ENCODE results near the gene PLCB4. TPM values are rescaled to one million over a fixed set of nuclear protein-coding genes. Genes with fewer than 3 reads are reported as not detected.

Gene PLCB4
- polyA plus RNA-seq, 1 of the 3 experiments (the other 2 are of a cell fraction) = 5.5 TPM

GRCh38 chr20:9447182-9447581, 378.3 kb downstream of the PLCB4 start:
- no peak for DNase-seq
- no peaks in the 10 kb centered on the region for H3K79me2 ChIP-seq (ENCODE audit: insufficient read depth)
- no peaks in the 10 kb centered on the region for H3K9me2 ChIP-seq
- no peak overlapping the region for H3K9ac ChIP-seq
- H3F3A ChIP-seq (replicated peaks; ENCODE audit: insufficient read depth) = no peaks in the 10 kb centered on the region
- H3K27ac ChIP-seq (ENCODE audit: low read depth in 2 of 2, low read length in 1 of 2) = no peak overlapping the region
- CTCF ChIA-PET = interaction anchor here (0.8 to 1.5 kb wide), 4 partner anchors 39 to 170 kb away, joined by 3 to 10 read pairs (median 4); no protein-coding TSS in a partner anchor
- peaks cover 0 to 3% of the 10 kb centered on the region in 2 experiments; a peak in 2 of 4 replicates for H3K4me1 ChIP-seq (ENCODE audit: control insufficient read depth in 1 of 2, insufficient read depth in 2 of 2, low read depth in 1 of 2, low read length in 1 of 2)
- H3K36me3 ChIP-seq (replicated peaks in 1 of 2; ENCODE audit: control insufficient read depth in 1 of 2, insufficient read depth in 2 of 2, low read length in 1 of 2) = peaks cover 26 to 28% of the 10 kb centered on the region in 2 experiments
- H3K9me3 ChIP-seq = no peaks in the 10 kb centered on the region
- POLR2A ChIA-PET = no interaction called here
- H3K4me3 ChIP-seq (ENCODE audit: low read depth in 2 of 2, low read length in 1 of 2) = no peak overlapping the region
- no peaks in the 10 kb centered on the region for H3K27me3 ChIP-seq (ENCODE audit: insufficient read depth)
- TF ChIP-seq JUND (IDR thresholded peaks at IDR 0.05) = no peak
- no peak for TF ChIP-seq USF2 (IDR thresholded peaks at IDR 0.05; ENCODE audit: borderline replicate concordance, low read depth, low read length)
- TF ChIP-seq NFIC (IDR thresholded peaks at IDR 0.05; ENCODE audit: borderline replicate concordance) = no peak
- no peak for TF ChIP-seq SIN3A (IDR thresholded peaks at IDR 0.05; ENCODE audit: borderline replicate concordance, low read depth, low read length)
- no peak for TF ChIP-seq TAF1 (IDR thresholded peaks at IDR 0.05; ENCODE audit: borderline replicate concordance, low read depth, low read length)
- no peak for TF ChIP-seq SMC3 (IDR thresholded peaks at IDR 0.05; ENCODE audit: low read depth, low read length)
- TF ChIP-seq REST (IDR thresholded peaks at IDR 0.05; ENCODE audit: low read depth, low read length) = no peak
- no peak for TF ChIP-seq CHD2 (IDR thresholded peaks at IDR 0.05; ENCODE audit: low read length, partially characterized antibody)
- TF ChIP-seq YY1 (IDR thresholded peaks at IDR 0.05; ENCODE audit: low read depth) = no peak
- no peak for TF ChIP-seq TCF12 (IDR thresholded peaks at IDR 0.05)
- no peak for TF ChIP-seq ZBTB33 (IDR thresholded peaks at IDR 0.05; ENCODE audit: borderline replicate concordance, low read depth)
- no peak for TF ChIP-seq IRF3 (IDR thresholded peaks at IDR 0.05; ENCODE audit: low read depth, low read length)
- no peak for TF ChIP-seq TEAD4 (IDR thresholded peaks at IDR 0.05; ENCODE audit: borderline replicate concordance, insufficient read depth)
- TF ChIP-seq GABPA (IDR thresholded peaks at IDR 0.05; ENCODE audit: low read depth) = no peak
- TF ChIP-seq EZH2phosphoT487 (IDR thresholded peaks at IDR 0.05; ENCODE audit: borderline replicate concordance, low read depth) = no peak
- TF ChIP-seq USF1 (IDR thresholded peaks at IDR 0.05; ENCODE audit: borderline replicate concordance, low read depth) = no peak
- TF ChIP-seq CTCF (IDR thresholded peaks at IDR 0.05) = no peak
- H3K4me2 ChIP-seq = no peak overlapping the region
- no peaks in the 10 kb centered on the region for H4K20me1 ChIP-seq (ENCODE audit: insufficient read depth)
- H2AFZ ChIP-seq (ENCODE audit: low read depth) = no peak overlapping the region

All from SK-N-SH (cell line).